Measurements from ENCODE around the gene PEMT.

PEMT gene

DNA sequence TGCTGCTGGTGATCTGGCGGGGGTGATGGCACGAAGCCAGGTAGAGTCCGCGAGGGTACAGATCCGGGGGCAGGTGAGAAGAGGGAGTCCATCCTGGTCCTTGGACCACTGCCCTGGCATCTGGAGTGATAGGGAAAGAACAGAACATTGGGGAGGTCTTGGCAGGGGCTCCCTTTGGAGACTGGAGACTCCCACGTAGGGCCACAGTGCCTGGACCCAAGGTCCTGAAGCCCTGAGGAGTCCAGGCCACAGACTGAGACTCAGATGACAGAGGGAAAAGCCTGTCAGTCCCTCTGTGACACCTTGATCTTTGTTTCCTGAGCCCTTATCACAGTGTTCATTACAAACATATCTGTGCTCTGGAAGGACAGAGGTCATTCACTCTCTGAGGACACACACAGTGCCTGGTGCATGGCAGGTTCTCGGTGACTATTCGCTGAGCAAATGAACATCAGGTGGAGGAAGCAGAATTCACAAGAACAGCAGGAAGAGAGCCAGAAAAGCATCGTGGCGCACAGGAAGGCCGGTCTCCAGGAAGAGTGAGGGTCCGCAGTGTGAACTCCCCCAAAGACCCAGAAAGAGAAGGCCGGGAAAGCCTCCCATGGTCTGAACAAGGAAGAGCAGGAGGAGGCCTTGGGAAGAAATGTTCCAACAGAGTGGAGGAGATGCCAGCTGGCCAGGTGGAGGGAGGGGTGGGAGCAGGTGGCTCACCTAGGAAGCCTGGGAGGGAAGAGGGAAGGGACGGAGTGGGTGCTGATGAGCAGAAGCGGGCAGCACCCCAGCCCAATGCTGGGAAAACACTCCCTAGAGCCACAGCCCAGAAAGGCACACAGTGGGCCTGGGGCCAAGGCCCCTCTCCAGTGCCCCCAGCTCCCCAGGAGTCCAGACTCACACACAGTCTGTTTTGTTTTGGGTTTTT is 20.5 kb downstream of the PEMT start:
- no peak for DNase-seq (ENCODE audit: low read depth)

DNA sequence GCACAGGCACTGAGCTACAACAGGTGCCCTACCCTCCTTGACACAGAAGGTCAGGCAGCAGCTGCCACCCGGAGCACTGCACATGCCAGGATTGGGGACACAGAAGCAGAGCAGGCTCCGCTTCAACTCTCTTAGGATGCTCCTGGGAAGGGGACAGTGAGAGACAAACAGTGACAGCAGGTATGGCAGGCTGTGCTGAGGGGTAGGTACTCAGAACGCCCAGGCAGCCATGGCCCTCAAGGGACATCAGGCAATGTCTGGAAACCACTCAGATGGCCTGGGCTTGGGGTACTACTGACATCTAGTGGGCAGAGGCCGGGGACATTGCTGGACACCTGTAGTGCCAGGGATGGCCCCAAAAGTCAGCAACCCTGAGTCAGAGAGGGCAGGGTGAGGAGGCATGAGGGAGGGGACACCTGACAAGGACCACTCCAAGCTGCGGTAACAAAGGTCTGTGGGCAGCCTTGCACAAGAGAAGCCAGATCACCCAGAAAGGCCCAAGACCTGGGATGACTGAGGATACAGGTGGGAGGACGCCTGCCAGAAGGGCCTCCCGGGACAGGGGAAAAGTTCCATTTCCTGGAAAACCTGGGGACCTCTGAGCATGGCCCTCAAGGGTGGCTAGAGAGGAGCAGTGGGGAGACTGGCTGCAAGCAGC is 21.2 kb downstream of the PEMT start:
- no peak for DNase-seq (ENCODE audit: low read depth)

DNA sequence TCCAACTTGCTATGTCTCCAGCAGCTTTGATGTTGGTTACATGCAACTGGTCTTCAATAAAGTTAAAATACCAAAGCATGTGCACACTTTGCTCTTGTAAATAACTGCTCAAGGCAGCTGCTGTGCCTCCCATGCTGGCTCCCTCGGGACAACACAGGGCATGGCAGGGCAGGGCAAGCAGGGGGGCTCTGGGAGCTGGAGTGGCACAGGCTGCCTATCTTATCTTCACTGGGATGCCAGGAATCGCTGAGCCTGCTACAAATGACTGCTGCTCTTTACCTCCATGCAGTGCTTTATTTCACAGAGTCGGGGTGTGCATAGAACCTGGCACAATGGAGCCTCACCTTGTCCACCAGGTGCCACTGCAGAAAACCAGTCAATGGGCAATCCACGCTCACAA is 21.8 kb downstream of the PEMT start:
- DNase-seq (ENCODE audit: low read depth) = no peak

DNA sequence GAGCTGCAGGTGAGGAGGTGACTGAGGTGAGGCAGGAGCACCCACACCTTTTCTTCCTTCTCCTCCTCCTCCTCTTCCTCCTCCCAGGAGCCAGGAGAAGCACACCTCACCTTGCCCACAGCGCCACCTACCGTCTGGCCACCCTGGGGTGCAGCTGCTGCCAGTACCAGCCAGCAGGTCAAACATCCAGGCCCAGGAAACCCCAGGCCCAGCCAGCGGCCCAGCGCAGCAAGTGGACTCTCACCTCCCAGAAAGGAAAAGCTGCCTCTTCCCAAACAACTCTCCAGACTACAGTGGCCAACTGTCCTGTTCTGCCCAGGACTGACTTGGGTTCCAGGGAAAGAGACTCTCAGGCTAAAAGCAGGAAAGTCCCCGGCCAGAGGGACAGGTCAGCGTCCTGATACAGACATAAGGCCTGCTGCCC is 22.7 kb downstream of the PEMT start:
- peak; percentile 20 for DNase-seq (ENCODE audit: low read depth)

DNA sequence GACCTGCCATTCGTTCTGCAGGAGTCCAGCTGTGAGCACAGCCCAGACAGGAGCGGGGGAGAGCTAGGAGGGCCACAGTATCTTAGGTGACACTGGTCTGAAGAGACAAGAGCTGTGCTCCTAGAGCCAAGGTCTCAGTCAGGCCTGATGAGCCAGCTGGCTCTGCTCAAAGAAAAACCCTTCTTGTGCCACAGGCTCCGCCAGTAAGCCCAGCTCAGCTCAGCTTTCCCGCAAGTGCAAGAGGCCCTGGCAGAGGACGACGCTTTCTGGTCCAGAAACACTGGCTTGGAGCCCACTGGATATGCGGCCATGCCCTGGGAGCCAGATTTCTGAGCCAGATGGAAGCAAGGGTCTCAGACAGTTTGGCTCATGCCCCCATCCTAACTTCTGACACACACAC is 23.9 kb downstream of the PEMT start:
- DNase-seq (ENCODE audit: low read depth) = no peak

DNA sequence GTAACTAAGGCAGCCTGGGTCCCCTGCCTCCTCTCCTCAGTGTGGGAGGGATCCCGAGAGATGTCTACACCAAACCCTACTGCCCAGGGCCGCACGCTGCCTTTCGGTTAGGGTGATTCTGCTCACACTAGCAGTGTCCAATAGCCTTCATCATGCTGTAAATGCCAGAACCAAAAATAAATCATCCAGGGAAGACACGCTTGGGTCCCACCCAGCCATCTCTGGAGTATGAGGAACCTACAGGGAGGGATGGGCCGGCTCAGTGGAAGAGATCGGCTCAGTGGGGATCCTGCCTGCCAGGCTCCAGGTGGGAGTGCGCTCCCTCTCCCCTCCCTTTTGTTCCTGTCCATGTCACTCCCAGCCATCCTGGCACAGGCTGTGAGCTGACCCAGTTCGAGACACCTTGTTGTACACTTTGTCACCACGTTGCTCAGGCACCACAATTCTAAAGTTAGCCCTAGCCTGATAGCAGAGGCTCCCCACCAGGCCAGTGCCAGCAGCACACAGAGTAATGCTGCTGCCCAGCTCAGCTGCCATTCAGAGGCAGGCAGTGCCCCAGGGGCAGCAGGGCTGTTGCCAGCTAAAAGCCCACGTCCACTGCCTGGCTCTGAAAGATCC is 24.5 kb downstream of the PEMT start:
- no peak for DNase-seq (ENCODE audit: low read depth)

DNA sequence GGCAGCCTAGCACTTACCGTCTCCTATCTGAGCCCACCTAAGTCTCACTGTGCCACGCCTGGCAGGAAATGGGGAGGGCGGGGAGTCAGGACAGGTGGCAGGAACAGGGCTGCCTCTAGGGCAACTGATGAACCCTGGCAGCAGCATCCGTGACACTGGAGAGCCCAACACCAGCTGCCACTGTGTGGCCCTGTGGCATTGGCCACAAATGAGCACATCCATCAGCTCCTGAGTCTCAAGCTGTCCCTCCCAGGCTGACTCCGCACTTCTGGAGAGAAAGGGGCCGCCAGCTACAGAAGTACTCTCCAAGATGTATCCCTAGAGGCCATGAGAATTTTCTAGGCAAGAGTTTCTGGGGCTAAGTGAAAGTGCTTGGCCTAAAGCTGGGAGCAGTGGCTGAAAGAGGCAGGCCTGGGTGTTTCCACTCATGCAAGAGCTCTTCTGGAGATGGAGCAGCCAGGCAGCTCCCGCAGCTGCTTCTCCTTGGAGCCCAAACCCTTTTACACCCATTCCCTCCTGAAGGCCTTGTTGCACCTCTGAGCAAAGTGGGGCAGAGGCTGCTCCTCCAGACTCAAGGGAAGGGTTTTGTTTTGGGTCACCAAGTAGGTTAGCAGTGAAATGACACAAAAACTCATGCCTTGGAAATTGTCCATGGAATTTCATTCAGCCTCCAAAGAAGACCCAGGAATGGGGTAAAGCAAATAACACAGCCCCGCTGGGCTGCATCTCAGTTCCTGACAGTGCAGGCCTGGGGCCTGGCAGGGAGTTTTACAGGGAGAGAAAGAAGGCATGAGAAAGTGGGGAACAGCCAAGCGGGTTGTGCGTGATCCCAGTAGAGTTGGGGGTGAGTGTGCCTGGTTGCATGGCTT is 25.8 kb downstream of the PEMT start:
- DNase-seq (ENCODE audit: low read depth) = no peak

DNA sequence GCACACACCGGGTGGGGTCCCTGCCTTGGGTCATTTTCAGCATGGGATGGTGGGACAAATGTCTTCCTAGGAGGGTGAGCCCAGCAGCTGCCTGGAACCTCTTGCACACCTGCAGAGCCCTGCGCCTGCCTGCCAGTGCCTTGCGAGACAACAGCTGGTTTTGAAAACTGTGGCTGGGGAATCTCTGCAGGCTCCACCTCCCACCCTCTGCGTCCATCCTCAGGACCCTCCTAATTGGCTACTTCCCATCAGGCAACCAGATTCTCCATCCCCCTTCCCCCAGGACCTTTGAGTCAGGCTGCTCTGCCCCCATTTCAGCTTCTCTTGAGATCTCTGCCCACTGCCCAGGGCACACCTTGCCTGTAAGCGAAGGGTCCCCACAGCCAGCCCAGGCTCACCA is 26.6 kb downstream of the PEMT start:
- DNase-seq (ENCODE audit: low read depth) = no peak

DNA sequence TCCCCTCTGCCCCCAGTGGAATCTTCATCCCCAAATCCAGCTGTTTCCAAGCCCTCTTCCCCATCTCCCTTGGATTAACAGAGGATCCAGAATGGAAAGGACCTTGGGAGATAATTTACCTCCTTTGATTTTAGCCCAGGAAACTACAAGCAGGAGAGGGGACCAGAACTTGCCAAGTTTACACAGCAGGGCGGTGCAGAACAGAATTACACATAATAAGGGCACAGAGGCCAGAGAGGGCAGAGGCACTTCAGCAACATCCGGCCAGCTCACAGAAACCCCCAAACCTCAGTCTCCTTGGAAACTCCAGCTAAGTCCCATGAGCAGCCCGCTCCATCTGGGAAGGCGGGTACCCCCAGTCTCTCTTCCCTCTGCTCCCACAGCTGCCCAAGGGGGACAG is 27.2 kb downstream of the PEMT start:
- DNase-seq (ENCODE audit: low read depth) = no peak

DNA sequence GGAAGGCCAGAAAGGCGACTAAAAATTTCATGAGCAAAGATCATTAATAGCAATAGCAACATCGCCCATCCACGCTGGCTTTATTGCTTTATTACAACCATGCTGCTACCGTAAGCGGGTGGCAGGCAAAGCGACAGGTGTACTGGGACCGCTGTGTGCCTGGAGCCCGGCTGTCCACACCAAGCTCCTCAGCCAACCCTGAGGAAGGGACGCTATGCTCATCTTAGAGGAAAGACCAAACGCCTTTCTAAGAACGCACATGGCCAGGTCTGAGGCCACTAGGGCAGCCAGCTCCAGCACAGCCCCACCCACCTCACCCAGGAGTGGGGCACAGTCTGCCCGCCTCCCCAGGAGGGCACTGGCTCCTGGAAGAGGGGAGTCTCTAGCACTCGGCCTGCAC is 28.0 kb downstream of the PEMT start:
- DNase-seq (ENCODE audit: low read depth) = no peak

DNA sequence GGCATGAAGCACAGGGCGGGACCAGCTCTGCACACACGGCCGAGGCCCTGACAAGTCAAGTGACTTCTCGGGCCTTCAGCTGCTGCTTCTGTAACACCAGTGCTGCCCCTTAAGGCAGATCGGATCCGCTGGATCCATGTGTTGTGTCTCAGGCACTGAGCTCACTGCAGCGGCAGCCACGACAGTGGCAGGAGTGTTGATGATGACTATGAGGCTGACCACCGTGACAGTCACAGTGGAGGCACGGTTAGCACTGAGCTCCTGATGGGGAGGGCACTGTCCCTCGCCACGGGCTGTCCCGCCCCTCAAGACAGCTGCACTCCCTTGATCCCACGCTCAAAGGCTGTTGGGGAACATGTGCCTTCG is 29.4 kb downstream of the PEMT start:
- no peak for DNase-seq (ENCODE audit: low read depth)

DNA sequence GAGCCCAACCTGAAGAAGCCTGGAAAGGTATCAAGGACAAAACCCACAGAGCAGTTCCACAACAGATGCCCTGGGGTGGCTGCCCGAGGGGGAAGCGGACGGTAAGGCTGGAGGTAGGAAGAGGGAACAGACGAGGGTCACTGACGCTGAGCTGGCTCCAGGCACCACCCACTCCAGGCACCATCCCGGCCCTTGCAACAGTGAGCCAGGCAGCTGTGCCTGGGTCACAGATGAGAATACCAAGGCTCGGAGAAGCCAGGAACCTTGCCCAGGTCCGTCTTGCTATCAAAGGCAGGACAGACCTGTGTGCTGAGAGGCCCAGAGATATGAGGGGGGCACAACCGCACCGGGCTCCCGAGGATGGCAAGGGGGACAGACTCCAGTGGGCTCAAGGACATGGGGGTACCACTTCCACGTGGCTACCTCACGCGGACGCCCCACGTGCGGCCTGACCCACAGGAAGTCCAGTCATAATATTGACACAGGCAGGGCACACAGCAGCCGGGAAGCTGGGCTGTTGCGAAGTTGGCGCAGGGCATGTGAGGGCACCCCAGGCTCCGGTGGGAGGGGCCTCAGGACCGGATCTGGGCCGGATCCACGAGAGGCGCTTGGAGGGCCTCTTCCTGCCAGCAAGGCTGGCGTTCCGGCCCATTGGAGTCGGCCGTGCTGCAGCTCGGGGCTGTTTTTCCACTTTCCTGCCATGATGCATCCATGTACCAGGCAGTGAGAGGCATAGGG is 29.9 kb downstream of the PEMT start:
- no peak for DNase-seq (ENCODE audit: low read depth)

DNA sequence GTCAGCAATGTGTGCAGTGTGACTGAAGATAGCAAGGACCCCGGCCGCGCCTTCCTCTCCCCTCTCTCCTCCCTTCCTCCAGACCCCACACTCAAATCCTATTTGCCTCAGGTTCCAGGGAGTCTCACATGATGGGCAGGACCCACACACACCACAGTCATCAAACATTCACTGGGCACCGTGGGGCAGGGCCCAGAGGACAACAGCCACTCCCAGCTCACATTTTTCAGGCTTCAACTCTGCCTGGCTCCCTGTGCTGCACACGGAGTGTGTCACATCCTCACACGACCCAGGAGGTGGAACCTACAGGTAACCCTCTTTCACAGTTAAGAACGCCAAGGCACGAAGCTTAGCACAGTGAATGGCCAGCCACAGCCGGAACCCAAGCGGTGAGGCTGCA is 30.5 kb downstream of the PEMT start:
- no peak for DNase-seq (ENCODE audit: low read depth)

DNA sequence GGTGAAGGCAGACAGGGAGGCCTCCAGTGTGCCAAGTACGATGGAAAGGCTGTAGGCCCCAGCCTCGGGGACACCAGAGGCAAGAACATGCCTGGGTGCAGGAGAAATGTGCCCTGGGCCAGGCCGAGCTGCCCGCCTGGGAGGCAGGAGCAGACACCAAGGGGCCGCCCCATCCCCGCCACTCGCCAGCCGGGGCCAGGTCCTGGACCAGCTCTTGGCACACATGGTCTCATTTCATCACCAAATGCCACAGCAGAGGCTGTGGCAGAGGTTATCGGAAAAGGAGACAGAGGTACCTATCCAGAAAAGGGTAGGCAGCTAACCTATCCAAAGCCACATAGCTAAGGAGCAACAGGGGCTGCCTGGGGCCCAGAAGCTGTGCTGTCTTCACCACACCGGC is 31.3 kb downstream of the PEMT start:
- no peak for DNase-seq (ENCODE audit: low read depth)

DNA sequence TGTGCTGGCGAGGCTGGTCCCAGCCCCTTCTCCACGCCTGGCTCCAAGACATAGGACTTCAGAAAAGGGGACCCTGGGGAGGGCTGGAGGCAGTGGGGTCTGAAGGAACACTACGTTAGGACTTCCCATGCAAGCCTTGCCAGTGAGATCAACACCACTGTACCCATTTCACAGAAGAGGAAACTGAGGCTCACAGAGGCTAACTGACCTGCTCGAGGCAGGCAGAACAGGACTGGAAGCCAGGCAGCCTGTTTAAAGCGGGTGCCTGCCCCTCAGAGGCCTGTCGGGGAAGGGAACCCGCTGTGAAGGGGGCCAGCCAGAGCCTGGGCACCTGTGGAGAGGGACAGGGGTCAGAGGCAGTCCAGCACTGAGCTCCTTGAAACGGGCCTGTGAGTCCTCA is 32.3 kb downstream of the PEMT start:
- no peak for DNase-seq (ENCODE audit: low read depth)

DNA sequence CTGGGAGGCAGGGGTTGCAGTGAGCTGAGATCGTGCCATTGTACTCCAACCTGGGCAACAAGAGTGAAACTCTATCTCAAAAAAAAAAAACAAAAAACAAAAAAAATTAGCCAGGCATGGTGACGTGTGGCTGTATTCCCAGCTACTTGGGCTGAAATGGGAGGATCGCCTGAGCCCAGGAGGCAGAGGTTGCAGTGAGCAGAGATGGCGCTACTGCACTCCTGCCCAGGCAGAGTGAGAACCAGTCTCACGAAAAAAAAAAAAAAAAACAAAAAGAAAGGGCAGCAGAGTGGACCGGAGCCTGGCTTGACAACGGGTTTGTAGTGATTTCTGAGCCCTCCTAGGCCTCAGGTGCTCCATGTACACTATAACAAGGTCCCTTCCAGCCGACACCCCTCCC is 33.1 kb downstream of the PEMT start:
- no peak for DNase-seq (ENCODE audit: low read depth)

DNA sequence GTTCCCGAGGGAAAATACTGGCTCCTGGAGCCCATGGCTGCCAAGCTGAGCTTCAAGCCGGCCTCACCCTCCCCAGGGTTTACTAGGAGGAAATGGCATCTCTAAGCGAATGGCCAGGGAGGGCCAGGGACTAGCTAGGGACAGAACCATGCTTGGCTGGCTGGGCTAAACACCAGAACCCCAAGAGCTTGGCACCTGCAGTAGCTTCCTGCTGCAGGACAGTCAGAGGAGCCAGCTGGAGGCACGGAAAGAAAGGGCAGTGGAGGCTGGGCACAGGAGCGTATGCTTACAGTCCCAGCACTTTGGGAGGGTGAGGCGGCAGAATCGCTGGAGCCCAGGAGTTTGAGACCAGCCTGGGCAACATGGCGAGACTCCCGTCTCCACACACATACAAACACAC is 33.7 kb downstream of the PEMT start:
- DNase-seq (ENCODE audit: low read depth) = no peak

DNA sequence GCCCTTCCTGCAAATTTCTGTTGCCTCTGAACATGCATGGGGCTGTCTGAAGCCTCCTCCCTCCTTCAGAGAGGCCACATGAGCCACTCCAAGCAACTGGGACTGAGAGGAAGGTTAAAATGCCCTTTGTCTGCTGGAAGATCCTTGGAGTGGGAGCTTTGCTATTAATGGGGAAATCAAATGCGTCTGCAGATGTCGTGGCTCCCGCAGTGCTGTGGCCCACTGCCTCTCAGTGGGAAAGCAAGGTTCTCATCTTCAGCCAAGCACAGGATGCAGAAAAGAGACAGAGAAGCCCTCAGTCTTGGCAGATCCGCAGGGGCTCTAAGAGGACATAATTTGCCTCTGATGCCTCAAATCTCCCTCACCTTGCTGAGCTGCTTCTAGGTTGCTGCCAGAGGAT is 34.8 kb downstream of the PEMT start:
- DNase-seq (ENCODE audit: low read depth) = no peak

DNA sequence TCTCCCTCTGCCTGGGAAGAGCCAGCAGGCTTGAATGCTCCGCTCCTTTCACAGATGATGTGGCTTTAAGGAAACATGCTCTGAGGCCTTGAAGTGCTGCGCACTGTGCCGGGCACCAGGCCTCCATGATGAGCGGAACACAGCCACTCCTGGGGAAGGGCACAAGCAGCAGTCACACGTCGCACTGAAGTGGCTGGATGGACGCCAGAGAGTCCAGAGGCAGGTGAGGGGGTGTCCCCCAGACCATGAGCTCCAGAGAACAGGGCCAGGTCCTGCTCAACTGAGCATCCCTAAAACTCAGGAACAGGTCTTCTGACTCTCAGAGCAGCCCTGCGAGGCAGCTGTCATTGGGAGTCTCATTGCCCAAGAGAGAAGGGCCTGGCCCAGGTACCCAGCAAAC is 35.6 kb downstream of the PEMT start:
- no peak for DNase-seq (ENCODE audit: low read depth)

DNA sequence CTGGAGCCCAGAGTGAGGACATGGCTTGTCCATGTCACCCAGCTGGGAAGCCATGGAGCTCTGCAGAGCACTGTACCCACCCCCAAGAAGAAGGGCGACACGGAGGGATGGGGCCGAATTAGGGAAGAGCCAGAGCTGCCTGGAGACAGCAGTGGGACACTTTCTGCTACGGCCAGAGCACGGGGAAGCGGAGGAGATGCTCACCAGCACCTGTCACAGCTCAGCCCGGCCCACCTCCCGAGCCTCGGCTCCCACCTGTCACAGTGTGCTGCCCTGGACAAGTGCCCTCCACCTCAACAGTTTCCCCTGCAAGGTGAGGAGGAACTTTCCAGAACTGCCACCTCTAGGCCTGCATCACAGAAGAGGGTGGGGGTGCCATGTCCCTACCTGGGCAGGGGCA is 36.4 kb downstream of the PEMT start:
- no peak for DNase-seq (ENCODE audit: low read depth)

DNA sequence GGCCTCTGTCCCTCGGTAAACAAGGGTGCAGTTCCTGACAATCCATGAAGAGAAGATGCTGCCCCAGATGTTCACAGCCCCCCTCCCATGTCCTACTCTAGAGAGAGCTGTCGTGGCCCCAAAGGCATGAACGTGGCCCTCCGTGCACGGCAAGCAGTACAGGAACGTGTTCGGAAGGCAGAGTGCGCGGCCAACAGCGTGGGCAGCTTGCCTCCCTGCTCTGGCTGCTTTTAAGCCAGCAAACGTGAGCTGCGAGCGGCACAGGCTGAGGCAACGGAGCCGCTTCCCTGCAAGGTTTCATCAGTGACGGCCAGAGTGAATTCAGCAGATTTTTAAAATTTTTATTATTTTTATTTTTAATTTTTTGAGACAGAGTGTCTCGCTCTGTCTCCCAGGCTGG is 37.2 kb downstream of the PEMT start:
- DNase-seq (ENCODE audit: low read depth) = no peak
